WERI-Rb-1 (cell line): ENCODE results near the gene CCDC57.

Experiments
- DNase-seq: peaks from one replicate; pipeline ENCODE4 v3.0.0-alpha.2; 2020
- H3K27ac ChIP-seq: fragments of 250-450 bp; sonication (Bioruptor Pico); 2 replicates; pipeline ENCODE4 v1.5.1; 2020; ENCODE audit warnings: mild to moderate bottlenecking, moderate library complexity
- H3K27me3 ChIP-seq: fragments of 250-450 bp; sonication (Bioruptor Pico); 2 replicates; pipeline ENCODE4 v1.5.1; 2021; ENCODE audit warnings: mild to moderate bottlenecking, low read depth, moderate library complexity; ENCODE audit not compliant: insufficient read depth, severe bottlenecking
- H3K36me3 ChIP-seq: fragments of 250-450 bp; sonication (Bioruptor Pico); 2 replicates; pipeline ENCODE4 v1.5.1; 2020; ENCODE audit warnings: mild to moderate bottlenecking, moderate library complexity
- H3K4me3 ChIP-seq: 2 replicates; pipeline ENCODE4 v1.5.1; 2011; ENCODE audit warnings: low read depth, mild to moderate bottlenecking, control low read depth, low read length
- H3K9me3 ChIP-seq: fragments of 250-450 bp; sonication (Bioruptor Pico); 2 replicates; pipeline ENCODE4 v1.5.1; 2021; ENCODE audit warnings: mild to moderate bottlenecking, moderate library complexity; ENCODE audit not compliant: severe bottlenecking
- CTCF ChIP-seq: IDR thresholded peaks from 2 replicates; pipeline ENCODE4 v1.5.1; 2011; ENCODE audit warnings: low read depth, mild to moderate bottlenecking, control low read depth, inconsistent platforms, low read length

The CCDC57 gene

GRCh38 chr17:82110298-82110697 lies 102.3 kb downstream of the CCDC57 start:
- no peak for DNase-seq
- Histone ChIP-seq H3K27ac (no peak overlapping the region), H3K4me3 (no peak overlapping the region)

GRCh38 chr17:82108961-82109475 lies 103.6 kb downstream of the CCDC57 start:
- DNase-seq, result no peak
- Histone ChIP-seq H3K27ac (no peak overlapping the region), H3K27me3 (no peaks in the 10 kb centered on the region), H3K4me3 (no peak overlapping the region), H3K9me3 (no peaks in the 10 kb centered on the region), H3K36me3 (peaks cover 20% of the 10 kb centered on the region)
- no peak for TF ChIP-seq CTCF

More at GRCh38 chr17:82110298-82110697, 102.3 kb downstream of the CCDC57 start:
- Histone ChIP-seq H3K9me3 (no peaks in the 10 kb centered on the region), H3K27me3 (no peaks in the 10 kb centered on the region), H3K36me3 (peaks cover 20% of the 10 kb centered on the region)
- no peak for TF ChIP-seq CTCF

- H3K9me3 ChIP-seq, result no peaks in the 10 kb centered on the region
- no peaks in the 10 kb centered on the region for H3K27me3 ChIP-seq
- no peak for DNase-seq
- TF ChIP-seq CTCF, result no peak
- no peak overlapping the region for H3K4me3 ChIP-seq
- H3K36me3 ChIP-seq, result peaks cover 16% of the 10 kb centered on the region
- no peak overlapping the region for H3K27ac ChIP-seq
Observed at GRCh38 chr17:82108496-82108945, 104.1 kb downstream of the CCDC57 start.

- no peak for TF ChIP-seq CTCF
- Histone ChIP-seq H3K4me3 (no peak overlapping the region), H3K36me3 (peaks cover 16% of the 10 kb centered on the region), H3K27ac (no peak overlapping the region), H3K27me3 (no peaks in the 10 kb centered on the region), H3K9me3 (no peaks in the 10 kb centered on the region)
- DNase-seq, result no peak
Observed at GRCh38 chr17:82108038-82108437, 104.6 kb downstream of the CCDC57 start.

- TF ChIP-seq CTCF, result peak; percentile 68
- Histone ChIP-seq H3K9me3 (no peaks in the 10 kb centered on the region), H3K4me3 (no peak overlapping the region), H3K27me3 (no peaks in the 10 kb centered on the region), H3K27ac (peak overlapping the region; percentile 84), H3K36me3 (peaks cover 15% of the 10 kb centered on the region)
- peak; percentile 61 for DNase-seq
Observed at GRCh38 chr17:82107341-82107860, 105.2 kb downstream of the CCDC57 start.
